HG02610 (cell line): ENCODE measurements around the gene DEGS2.

Experiments used
- ATAC-seq: cut with Tn5 transposase; IDR thresholded peaks from one replicate; pipeline ENCODE4 v1.9.1; 2021; ENCODE audit warnings: mild to moderate bottlenecking, moderate library complexity; ENCODE audit not compliant: unreplicated experiment

Gene DEGS2

DNA sequence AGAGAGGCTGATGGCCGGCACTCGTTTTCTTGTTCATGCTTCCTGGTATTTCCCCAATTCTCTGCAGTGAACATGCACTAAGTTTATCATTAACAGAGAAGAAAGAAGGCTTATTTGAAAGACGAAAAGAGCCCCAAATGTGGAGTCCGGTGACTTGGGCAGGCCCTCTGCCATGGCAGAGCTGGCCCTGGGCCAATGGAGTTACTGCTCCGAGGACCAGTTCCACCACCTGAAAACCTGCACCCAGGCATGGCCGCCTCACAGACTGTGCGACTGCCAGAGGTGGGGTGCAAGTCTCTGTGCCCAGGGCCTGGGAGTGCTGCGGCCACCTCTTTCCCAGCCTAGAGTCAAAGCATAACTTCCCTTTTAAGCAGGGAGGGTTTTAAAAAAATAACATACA is 24.9 kb downstream of the DEGS2 start:
- ATAC-seq: no peak

DNA sequence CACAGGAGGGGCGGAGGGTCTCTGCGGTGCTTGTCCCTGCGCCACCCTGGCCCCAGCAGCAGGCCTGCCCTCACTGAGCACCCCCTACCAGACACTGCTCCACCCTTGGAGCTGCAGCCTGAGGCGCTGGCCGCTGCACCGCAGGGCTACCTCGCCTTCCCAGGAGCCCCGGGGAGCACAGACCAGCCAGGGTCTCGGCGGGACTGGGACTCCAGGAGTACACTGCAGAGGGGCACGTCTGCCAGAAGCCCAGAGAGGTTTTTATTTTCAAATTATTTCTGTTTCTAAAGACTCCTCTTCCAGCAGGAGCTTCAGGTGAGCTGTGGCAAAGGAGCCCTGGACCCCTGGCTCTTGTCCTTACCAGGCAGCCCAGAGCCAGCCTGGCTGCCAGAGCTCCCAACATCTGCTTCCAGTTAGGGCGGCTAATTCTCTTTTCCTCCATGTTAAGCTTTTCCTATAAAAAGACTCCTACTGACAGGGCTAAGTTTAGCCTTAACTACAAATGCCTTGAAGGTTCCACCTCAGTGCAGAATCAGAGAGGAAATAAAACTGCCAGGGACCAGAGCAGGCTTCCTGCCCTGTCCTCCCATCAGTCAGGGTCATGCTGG is 26.4 kb downstream of the DEGS2 start:
- ATAC-seq: no peak

- ATAC-seq: no peak
These were observed 27.1 kb downstream of the DEGS2 start for GRCh38 chr14:100132161-100132902.

- ATAC-seq: no peak
These were observed 28.3 kb downstream of the DEGS2 start for GRCh38 chr14:100131181-100131580.

DNA sequence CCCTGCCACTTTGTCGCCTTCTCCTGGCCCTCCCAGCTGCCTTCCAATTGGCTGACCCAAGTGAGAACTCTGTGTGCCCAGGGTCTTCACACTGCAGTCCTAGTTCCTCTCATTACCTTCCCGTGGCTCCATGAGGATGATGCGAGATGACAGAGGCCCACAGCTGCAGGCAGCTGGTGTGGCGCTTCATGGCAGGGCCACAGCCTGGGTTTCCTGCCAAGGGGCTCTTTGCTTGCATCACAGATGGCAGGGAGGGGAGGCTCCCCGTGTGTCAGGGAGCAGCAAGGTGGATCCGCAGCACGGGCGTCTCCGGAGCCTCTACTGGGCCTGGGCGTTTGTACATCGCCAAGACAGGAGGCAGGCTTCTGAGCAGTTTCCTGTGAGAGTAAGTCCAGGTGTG is 28.9 kb downstream of the DEGS2 start:
- no peak for ATAC-seq

- no peak for ATAC-seq
These were observed 30.3 kb downstream of the DEGS2 start for GRCh38 chr14:100129161-100129589.

GRCh38 chr14:100128688-100129087 is 30.8 kb downstream of the DEGS2 start:
- ATAC-seq: no peak

- ATAC-seq: no peak
These were observed 31.5 kb downstream of the DEGS2 start for GRCh38 chr14:100127853-100128455.

DNA sequence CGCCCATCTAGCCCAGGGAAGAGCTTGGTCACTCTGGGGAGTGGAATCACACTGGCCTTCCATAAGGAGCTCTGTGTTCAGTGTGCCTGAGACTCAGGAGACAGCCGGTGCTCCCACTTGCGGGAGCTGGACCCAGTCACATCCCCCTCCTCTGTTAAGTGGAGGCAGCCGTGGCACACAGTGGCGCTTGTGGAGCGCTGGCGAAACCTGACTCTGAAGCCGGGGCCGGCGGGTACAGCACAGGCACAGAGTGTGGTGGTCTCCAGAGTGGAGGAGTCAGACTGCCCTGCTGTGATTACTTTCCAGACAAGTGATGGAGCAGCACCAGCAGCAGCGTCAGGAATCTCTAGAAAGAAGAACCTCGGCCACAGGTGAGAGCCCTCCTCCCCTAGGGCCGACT is 33.0 kb downstream of the DEGS2 start:
- ATAC-seq: no peak

DNA sequence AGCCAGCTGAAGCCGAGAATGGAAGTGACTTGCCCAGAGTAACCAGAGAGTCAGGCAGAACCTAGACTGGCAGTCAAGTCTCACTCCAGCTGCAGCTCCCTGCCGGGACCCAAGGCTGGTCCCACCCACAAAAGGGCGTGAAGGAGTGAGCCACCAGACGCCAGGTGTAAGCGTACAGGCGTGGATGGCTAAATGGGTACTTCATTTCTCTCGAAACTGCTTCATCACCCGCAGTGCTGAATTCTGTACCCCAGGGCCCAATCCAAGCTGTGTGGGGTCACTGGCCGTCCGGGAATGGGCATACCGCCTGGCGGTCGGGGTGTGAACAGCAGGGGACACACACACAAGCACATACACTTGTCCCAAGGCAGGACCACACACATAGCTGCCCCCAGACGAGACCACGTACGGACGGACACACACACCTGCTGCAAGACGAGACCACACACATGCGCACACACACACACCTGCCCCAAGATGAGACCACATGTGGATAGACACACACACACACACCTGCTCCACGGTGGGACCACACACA is 34.8 kb downstream of the DEGS2 start:
- ATAC-seq: no peak

- no peak for ATAC-seq
These were observed 35.8 kb downstream of the DEGS2 start for GRCh38 chr14:100123618-100124017.

GRCh38 chr14:100122481-100123223 is 36.8 kb downstream of the DEGS2 start:
- ATAC-seq: no peak

DNA sequence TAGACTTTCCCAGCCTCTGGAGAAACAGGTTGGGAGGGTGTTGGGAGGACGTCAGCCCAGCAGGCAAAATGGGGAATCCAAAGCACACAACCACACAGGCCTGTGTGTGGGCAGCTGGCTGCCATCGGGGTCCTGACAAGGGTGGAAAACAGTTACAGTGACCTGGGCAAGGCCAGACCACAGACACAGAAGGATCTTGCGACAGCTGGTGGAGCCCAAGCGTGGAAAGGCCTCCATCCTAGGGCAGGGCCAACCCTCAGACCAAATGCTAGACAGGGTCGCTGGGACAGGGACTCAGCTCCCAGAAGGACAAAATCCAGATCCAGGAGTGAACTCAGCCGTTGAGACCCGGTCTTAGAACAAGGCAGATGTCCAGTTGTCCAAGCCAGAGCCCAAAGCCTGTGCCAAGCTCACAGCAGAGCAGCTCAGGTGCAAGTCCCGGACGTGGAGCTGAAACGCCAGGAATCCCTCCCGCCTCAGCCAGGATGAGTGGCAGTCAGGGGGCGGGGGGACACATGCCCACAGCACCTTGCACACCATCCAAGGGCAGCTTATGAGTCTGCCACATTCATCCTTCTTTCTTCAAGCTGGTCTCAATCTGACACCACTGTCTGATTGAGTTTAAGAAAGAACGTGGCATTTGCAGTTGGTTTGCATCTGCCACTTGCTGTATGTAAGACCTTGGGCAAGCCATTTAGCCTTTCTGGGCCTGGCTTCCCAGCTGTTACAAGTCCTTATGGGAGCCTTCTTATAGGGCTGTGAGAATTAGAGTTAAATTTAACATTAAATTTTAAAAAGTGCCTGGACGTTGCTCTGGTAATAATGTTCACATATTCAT is 37.6 kb downstream of the DEGS2 start:
- no peak for ATAC-seq

GRCh38 chr14:100120522-100121269 is 38.7 kb downstream of the DEGS2 start:
- no peak for ATAC-seq

GRCh38 chr14:100119251-100119650 is 40.2 kb downstream of the DEGS2 start:
- no peak for ATAC-seq

DNA sequence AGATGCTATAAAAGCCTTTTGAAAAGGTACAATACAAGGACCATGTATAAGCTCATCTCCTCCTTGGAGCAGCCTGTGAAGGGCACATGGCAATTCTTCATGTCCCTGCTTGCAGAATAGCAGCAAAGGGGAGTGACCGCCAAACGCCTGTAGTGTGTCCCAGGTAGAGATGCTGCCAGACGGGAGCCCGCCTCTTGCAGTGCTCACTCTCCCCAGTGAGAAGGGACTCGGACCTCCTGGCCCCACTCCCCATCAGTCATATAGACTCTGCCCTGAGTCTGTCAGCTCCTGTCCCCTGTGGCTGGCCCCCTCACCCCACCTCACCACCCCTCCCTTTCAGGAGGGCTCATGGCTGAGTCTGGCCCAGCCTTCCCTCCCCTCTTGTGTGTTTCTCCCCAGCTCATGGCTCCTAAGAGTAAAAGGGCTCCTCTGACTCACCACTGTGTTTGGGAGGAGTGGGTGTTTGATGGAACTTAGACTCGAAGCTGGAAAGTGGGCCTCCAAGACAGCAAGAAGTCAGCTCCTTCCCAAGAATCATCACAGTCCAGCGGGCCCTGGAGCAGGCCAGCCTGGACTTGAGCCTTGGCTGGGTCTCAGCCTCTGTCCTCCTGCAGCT is 40.9 kb downstream of the DEGS2 start:
- ATAC-seq: no peak

GRCh38 chr14:100117633-100118395 is 41.6 kb downstream of the DEGS2 start:
- ATAC-seq: no peak

DNA sequence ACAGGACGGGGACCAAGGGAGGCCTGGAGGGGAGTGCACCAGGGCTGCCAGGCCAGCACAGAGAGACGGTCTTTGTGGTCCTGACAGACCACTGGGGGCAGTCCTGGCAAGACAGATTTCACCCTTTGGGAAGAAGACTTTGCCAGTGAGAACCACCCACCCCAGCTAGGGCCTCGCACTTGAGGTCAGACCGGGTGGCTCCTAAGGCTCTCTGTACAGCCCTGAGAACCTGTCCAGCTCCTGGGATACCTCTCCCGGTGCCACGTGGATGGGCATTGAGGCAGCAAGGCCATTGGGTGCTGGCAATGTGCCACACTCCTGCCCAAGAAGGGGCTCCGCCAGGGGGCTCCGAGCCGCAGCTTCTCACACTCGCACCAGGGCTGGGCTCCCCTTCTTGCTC is 42.4 kb downstream of the DEGS2 start:
- ATAC-seq: no peak

DNA sequence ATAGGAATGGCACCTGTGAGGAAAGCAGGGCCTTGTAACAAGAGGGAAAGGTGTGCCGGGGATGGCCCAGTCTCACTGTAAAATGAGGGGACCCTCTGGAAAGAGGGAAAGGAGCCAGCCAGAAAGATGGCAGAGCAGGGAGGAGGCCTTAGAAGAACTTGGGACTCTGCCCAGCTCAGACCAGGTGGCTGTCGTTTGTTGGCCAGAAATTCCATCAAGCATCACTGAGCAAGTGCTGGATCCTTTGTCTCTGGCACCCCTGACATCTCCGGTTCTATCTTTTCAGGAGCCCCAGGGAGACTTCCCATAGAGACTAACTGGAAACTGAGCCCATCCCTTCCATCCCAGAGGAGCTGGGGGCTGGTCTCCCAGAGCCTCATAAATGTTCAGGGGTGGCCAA is 43.3 kb downstream of the DEGS2 start:
- no peak for ATAC-seq
